Lower lobe of right lung (tissue), 2 donors: Measurements from ENCODE around the gene EDIL3. TPM values are rescaled to one million over a fixed set of nuclear protein-coding genes. Genes with fewer than 3 reads are reported as not detected.

ENCODE experiments used
- ATAC-seq, 2 donors: fragments of 200-7000 bp; cut with Tn5 transposase; one replicate each; pipeline ENCODE4 v1.9.1; 2020 to 2022; ENCODE audit warnings: mild to moderate bottlenecking in 2 of 2, moderate library complexity in 2 of 2
- DNase-seq: peaks from one replicate; pipeline ENCODE4 v3.0.0-alpha.2; 2020
- H3K27ac ChIP-seq: fragments of 200-600 bp; one replicate; pipeline ENCODE4 v1.8.0; 2022
- H3K27me3 ChIP-seq: fragments of 200-600 bp; one replicate; pipeline ENCODE4 v1.8.0; 2022; ENCODE audit warnings: low read depth
- H3K36me3 ChIP-seq: fragments of 200-600 bp; one replicate; pipeline ENCODE4 v1.8.0; 2022; ENCODE audit warnings: mild to moderate bottlenecking
- H3K4me1 ChIP-seq: fragments of 200-600 bp; one replicate; pipeline ENCODE4 v1.8.0; 2022
- H3K4me3 ChIP-seq: fragments of 200-600 bp; one replicate; pipeline ENCODE4 v1.8.0; 2022; ENCODE audit warnings: mild to moderate bottlenecking
- H3K9me3 ChIP-seq: fragments of 200-600 bp; one replicate; pipeline ENCODE4 v1.8.0; 2022
- intact Hi-C: fragments of 100-400 bp; cut with DNase I; formaldehyde crosslinking; loops from one replicate; pipeline ENCODE4 v1.11.0; 2022
- total RNA-seq: library from RNA; stranded (reverse); fragmentation: NEBNext Ultra II Directional; extraction: Animal tissue kit (Norgen Biotek cat#: 25700); gene quantifications from one replicate; pipeline ENCODE4 v1.2.1, GENCODE V29; 2021
- TF ChIP-seq, protein P1 (sequence below): fragments of 200-600 bp; IDR thresholded peaks from one replicate; pipeline ENCODE4 v1.8.0; 2022; ENCODE audit warnings: antibody characterized with exemption, mild to moderate bottlenecking
- donor health status: DM: no; HTN: yes; CAD: no; lungs with severe emphysema.

EDIL3 gene
- total RNA-seq, 1 donor from 2014 or later = 17.0 TPM

DNA sequence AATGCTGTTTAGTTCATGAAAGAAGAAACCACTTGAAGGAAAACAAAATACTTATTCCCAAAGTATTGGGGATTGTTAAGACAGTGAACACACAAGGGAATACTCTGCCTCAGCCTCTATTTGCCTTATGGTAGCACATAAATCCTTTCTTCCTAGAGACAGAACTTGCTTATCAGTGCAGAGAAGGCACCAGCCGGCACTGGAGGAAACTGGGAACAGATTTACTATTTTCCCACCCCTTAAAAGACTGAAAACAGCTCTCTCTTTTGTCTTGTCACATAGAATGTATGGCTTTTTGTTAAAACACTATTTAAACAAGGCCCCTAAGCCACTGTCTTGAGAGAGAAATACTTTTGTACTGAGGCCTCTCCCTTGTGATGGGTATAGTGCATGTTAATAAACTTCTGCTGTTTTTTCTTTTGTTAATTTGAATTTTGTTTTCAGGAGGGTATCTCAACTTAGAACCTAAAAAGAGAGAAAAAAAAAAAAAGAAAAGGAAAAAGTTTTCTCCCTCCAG, 40.7 kb upstream of the EDIL3 start:
- H3K4me1 ChIP-seq = no peaks in the 10 kb centered on the region
- H3K9me3 ChIP-seq = no peaks in the 10 kb centered on the region
- DNase-seq = no peak
- H3K27ac ChIP-seq = no peak overlapping the region
- H3K4me3 ChIP-seq = no peak overlapping the region
- H3K27me3 ChIP-seq = no peaks in the 10 kb centered on the region
- H3K36me3 ChIP-seq = no peaks in the 10 kb centered on the region
- ATAC-seq = no peak
- intact Hi-C loops = no loop called here
- TF ChIP-seq, protein P1, sequence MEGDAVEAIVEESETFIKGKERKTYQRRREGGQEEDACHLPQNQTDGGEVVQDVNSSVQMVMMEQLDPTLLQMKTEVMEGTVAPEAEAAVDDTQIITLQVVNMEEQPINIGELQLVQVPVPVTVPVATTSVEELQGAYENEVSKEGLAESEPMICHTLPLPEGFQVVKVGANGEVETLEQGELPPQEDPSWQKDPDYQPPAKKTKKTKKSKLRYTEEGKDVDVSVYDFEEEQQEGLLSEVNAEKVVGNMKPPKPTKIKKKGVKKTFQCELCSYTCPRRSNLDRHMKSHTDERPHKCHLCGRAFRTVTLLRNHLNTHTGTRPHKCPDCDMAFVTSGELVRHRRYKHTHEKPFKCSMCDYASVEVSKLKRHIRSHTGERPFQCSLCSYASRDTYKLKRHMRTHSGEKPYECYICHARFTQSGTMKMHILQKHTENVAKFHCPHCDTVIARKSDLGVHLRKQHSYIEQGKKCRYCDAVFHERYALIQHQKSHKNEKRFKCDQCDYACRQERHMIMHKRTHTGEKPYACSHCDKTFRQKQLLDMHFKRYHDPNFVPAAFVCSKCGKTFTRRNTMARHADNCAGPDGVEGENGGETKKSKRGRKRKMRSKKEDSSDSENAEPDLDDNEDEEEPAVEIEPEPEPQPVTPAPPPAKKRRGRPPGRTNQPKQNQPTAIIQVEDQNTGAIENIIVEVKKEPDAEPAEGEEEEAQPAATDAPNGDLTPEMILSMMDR = no peak

DNA sequence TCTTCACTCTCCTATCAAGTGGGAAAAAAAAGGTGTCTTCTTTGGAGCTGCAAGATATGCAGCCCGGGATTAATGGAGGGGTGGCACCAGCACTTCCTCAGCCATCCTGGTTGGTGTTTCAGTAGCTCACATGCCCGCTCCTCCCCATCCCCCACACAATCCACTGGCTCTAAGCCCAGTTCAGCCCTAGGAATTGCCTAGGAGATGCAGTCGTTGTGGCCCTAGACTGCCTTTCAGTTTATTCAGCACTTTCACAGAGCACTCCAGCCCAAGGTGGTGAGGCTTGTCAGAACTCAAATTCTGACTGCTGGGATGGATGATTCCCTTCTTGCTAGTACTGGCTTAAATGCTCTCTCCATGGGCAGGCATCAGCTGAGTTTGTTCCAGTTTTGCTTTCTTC, 35.1 kb upstream of the EDIL3 start:
- ATAC-seq (no peak), DNase-seq (no peak)
- Histone ChIP-seq H3K36me3 (no peaks in the 10 kb centered on the region), H3K4me1 (no peaks in the 10 kb centered on the region), H3K9me3 (no peaks in the 10 kb centered on the region), H3K27me3 (no peaks in the 10 kb centered on the region), H3K27ac (no peak overlapping the region), H3K4me3 (no peak overlapping the region)
- intact Hi-C loops = no loop called here
- TF ChIP-seq, protein P1 = no peak

DNA sequence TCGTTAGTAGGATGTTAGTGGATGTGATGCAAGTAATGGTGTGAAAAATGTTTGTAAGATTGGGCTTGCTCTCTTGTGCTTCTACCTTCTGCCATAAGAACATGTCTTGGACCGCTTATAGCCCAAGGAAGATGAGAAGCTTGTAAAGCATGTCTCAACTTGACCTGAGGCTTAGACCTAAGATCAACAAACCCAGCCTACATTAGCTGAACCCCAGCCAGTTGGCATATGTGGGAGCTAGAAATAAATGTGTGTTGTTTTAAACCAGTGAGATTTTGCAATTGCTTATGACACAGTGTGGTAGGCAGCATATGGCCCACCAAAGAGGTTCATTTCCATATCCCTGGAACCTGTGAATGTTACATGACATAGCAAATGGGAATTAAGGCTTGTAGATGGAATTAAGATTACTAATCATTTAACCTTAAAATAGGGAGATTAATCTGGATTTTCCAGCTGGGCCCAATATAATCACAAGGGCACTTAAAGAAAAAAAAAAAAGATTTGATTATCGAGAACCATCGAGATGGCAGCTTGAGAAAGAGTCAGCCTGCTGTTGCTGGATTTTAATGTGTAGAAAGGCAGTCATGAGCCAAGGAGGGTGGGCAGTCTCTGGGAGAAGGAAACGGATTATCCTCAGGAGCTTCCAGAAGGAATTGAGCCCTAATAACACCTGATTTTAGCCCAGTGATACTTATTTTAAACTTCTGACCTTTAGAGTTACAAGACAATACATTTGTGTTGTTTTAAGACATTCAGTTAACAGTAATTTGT, 27.3 kb upstream of the EDIL3 start:
- Histone ChIP-seq H3K4me1 (no peaks in the 10 kb centered on the region), H3K27me3 (no peaks in the 10 kb centered on the region), H3K4me3 (no peak overlapping the region), H3K27ac (no peak overlapping the region), H3K9me3 (no peaks in the 10 kb centered on the region), H3K36me3 (no peaks in the 10 kb centered on the region)
- TF ChIP-seq, protein P1 = no peak
- no peak for ATAC-seq
- DNase-seq = no peak
- intact Hi-C loops = no loop called here

DNA sequence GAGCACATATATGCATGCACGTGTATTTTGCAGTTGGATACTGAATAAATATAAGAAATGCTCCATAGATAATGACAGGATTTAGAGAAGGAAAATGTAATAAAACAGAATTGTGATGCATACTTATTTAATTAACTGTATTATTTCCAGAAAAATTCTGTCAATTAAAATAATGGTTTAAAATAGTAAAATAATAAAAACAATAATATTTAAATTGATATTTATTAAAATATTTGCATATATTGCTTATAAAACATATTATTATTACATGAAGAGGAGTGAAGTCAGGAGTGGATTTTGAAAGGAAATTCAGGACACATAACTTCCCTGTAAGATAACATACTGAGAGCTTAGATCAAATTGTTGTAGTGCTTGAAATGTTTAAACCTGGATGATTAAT, 21.4 kb upstream of the EDIL3 start:
- ATAC-seq = no peak
- Histone ChIP-seq H3K4me1 (no peaks in the 10 kb centered on the region), H3K27me3 (no peaks in the 10 kb centered on the region), H3K4me3 (no peak overlapping the region), H3K27ac (no peak overlapping the region), H3K9me3 (no peaks in the 10 kb centered on the region), H3K36me3 (no peaks in the 10 kb centered on the region)
- DNase-seq = no peak
- TF ChIP-seq, protein P1 = no peak
- intact Hi-C loops = no loop called here

DNA sequence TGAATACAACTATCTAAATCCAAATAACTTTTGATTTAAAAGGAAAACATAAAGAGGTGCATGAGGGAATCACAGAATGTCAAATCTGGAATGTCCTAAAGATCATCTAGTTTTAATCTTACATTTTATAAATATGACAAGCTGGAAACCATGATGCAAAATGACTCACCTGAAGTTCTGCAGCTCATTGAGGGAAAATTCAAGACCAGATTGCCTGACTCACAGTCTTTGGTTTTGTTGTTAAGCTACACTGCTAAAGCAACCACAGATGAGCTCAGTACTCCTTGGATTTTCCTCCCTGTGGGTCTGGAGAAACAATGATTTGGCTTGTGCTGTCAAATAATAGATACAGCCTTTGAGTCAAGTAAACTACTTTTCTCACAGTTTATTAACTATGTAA, 19.1 kb upstream of the EDIL3 start:
- DNase-seq (no peak), ATAC-seq (no peak)
- no peak overlapping the region for H3K4me3 ChIP-seq
- TF ChIP-seq, protein P1 = no peak
- no peaks in the 10 kb centered on the region for H3K27me3 ChIP-seq
- H3K4me1 ChIP-seq = no peaks in the 10 kb centered on the region
- no peak overlapping the region for H3K27ac ChIP-seq
- intact Hi-C loops = no loop called here
- H3K36me3 ChIP-seq = no peaks in the 10 kb centered on the region
- H3K9me3 ChIP-seq = no peaks in the 10 kb centered on the region
